HG02763 (cell line): Measurements from ENCODE around the gene PCDHA11.

ENCODE experiments used
- ATAC-seq: cut with Tn5 transposase; IDR thresholded peaks from one replicate; pipeline ENCODE4 v1.9.1; 2021; ENCODE audit warnings: mild to moderate bottlenecking, moderate library complexity; ENCODE audit not compliant: unreplicated experiment

Gene PCDHA11

DNA sequence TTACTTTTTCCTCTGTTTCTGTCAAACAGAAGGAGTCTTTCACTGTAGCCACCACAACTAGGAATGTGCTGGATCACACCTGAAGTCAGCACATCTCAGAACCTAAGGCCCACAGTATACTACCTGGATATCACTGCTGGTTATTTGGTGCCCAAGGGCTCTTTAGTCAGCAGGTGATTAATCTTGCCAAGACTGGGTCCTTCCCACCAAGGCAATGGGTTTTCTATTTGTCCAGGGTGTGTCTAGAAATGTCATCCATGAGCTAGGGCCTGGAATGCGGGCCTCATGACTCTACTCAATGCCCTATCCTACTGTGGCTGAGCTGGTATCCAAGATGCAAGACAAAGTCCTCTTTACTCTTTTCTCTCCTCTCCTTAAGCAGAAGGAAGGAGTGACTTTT is 47.6 kb downstream of the PCDHA11 start:
- ATAC-seq: no peak
